Urinary bladder (tissue), 4 donors: Measurements from ENCODE around the gene THBS3. TPM values are rescaled to one million over a fixed set of nuclear protein-coding genes. Genes with fewer than 3 reads are reported as not detected.
"Not testable (repeated sequence)": the region's sequence is repeated elsewhere in the genome, so short reads cannot be mapped to it uniquely, and the experiment has no call there.

Source experiments
- DNase-seq: peaks from one replicate; pipeline ENCODE4 v3.0.0-alpha.2; 2015; ENCODE audit errors: extremely low spot score
- H3K27ac ChIP-seq: one replicate; pipeline ENCODE4 v1.5.1; 2013; ENCODE audit warnings: low read depth, mild to moderate bottlenecking, moderate library complexity
- H3K36me3 ChIP-seq: one replicate; pipeline ENCODE4 v1.6.1; 2013; ENCODE audit warnings: mild to moderate bottlenecking, moderate library complexity; ENCODE audit not compliant: insufficient read depth
- H3K4me1 ChIP-seq: one replicate; pipeline ENCODE4 v1.6.1; 2013; ENCODE audit warnings: mild to moderate bottlenecking, moderate library complexity; ENCODE audit not compliant: insufficient read depth
- H3K4me3 ChIP-seq: one replicate; pipeline ENCODE4 v1.5.1; 2013; ENCODE audit warnings: low read depth, low read length
- WGBS: extraction: QIAGEN DNeasy Blood & Tissue Kit; methylation state at CpG from one replicate; pipeline ENCODE4 v1.1.7; 2013; 5-methylcytosine and 5-hydroxymethylcytosine counted together
- polyA plus RNA-seq: library from polyadenylated mRNA; stranded (reverse); fragments of 200-250 nt; gene quantifications from one replicate; pipeline ENCODE4 v1.2.3, GENCODE V29; 2013
- total RNA-seq: library from RNA; depleted of rRNA; stranded (reverse); fragments of >200 nt; gene quantifications from one replicate; pipeline ENCODE4 v1.2.3, GENCODE V29; 2014
- donor health status: healthy with polysubstance abuse.
- donor health status: healthy.

Gene THBS3
- total and polyA plus RNA-seq, 2 donors: 24.5 to 57.2 TPM

GRCh38 chr1:155226188-155226909 lies 18.7 kb upstream of the THBS3 start:
- DNase-seq: peak; percentile 68
- 1% methylated on average over 7 of the region's 7 CpGs for WGBS
- no peaks in the 10 kb centered on the region for H3K36me3 ChIP-seq
- H3K27ac ChIP-seq: no peak overlapping the region
- peak overlapping the region; percentile 24 for H3K4me3 ChIP-seq
- no peaks in the 10 kb centered on the region for H3K4me1 ChIP-seq

GRCh38 chr1:155225404-155225759 lies 17.7 kb upstream of the THBS3 start:
- 96% methylated on average over 8 of the region's 8 CpGs for WGBS
- H3K27ac ChIP-seq, H3K4me1 ChIP-seq, H3K36me3 ChIP-seq, H3K4me3 ChIP-seq, DNase-seq: not testable (repeated sequence)

- H3K4me1 ChIP-seq: no peaks in the 10 kb centered on the region
- no peak for DNase-seq
- WGBS: 79% methylated on average over 7 of the region's 7 CpGs
- no peak overlapping the region for H3K27ac ChIP-seq
- no peak overlapping the region for H3K4me3 ChIP-seq
- H3K36me3 ChIP-seq: no peaks in the 10 kb centered on the region
Measured at GRCh38 chr1:155223047-155223446, 15.3 kb upstream of the THBS3 start.

GRCh38 chr1:155220211-155220965 lies 12.7 kb upstream of the THBS3 start:
- 86% methylated on average over 10 of the region's 10 CpGs for WGBS
- DNase-seq, H3K27ac ChIP-seq, H3K36me3 ChIP-seq, H3K4me3 ChIP-seq, H3K4me1 ChIP-seq: not testable (repeated sequence)

- H3K4me1 ChIP-seq: no peaks in the 10 kb centered on the region
- H3K4me3 ChIP-seq: no peak overlapping the region
- no peak for DNase-seq
- WGBS: 8% methylated on average over 1 of the region's 1 CpG
- H3K36me3 ChIP-seq: no peaks in the 10 kb centered on the region
- no peak overlapping the region for H3K27ac ChIP-seq
Measured at GRCh38 chr1:155219592-155220031, 11.9 kb upstream of the THBS3 start.

- Histone ChIP-seq H3K4me1 (no peaks in the 10 kb centered on the region), H3K36me3 (no peaks in the 10 kb centered on the region), H3K27ac (no peak overlapping the region), H3K4me3 (no peak overlapping the region)
- WGBS: 36% methylated on average over 7 of the region's 7 CpGs
- DNase-seq: no peak
Measured at GRCh38 chr1:155218854-155219591, 11.3 kb upstream of the THBS3 start.

GRCh38 chr1:155214702-155215101 lies 7.0 kb upstream of the THBS3 start:
- not testable (repeated sequence) for H3K36me3 ChIP-seq, DNase-seq, H3K4me3 ChIP-seq, H3K4me1 ChIP-seq, H3K27ac ChIP-seq
- 78% methylated on average over 9 of the region's 10 CpGs for WGBS

- not testable (repeated sequence) for H3K4me3 ChIP-seq, DNase-seq, H3K4me1 ChIP-seq, H3K36me3 ChIP-seq, H3K27ac ChIP-seq
- 71% methylated on average over 7 of the region's 7 CpGs for WGBS
Measured at GRCh38 chr1:155212051-155212440, 4.3 kb upstream of the THBS3 start.

GRCh38 chr1:155211381-155212050 lies 3.8 kb upstream of the THBS3 start:
- 63% methylated on average over 13 of the region's 13 CpGs for WGBS
- not testable (repeated sequence) for H3K36me3 ChIP-seq, H3K27ac ChIP-seq, H3K4me1 ChIP-seq, H3K4me3 ChIP-seq, DNase-seq

GRCh38 chr1:155210314-155211104 lies 2.8 kb upstream of the THBS3 start:
- Histone ChIP-seq H3K36me3 (no peaks in the 10 kb centered on the region), H3K4me3 (no peak overlapping the region), H3K27ac (no peak overlapping the region), H3K4me1 (no peaks in the 10 kb centered on the region)
- DNase-seq: no peak
- WGBS: 87% methylated on average over 4 of the region's 4 CpGs

- no peak for DNase-seq
- peak overlapping the region; percentile 93 for H3K27ac ChIP-seq
- 3% methylated on average over 13 of the region's 13 CpGs for WGBS
Measured at GRCh38 chr1:155209312-155209721, 1.6 kb upstream of the THBS3 start.

GRCh38 chr1:155208541-155209311 lies 1.0 kb upstream of the THBS3 start, which contains the start of gene MTX1:
TSS of gene MTX1 (plus strand) at chr1:155208695. CDS start at chr1:155208805, 110 bp downstream.
- Histone ChIP-seq H3K27ac (peak within 1 kb of the TSS; percentile 93), H3K4me3 (peak within 1 kb of the TSS; percentile 66), H3K4me1 (no peaks in the 10 kb centered on the region), H3K36me3 (no peaks in the 10 kb centered on the region)
- WGBS: under 1% methylated on average over 64 of the region's 64 CpGs
- DNase-seq: no peak

More at GRCh38 chr1:155209312-155209721, 1.6 kb upstream of the THBS3 start:
- H3K36me3 ChIP-seq: no peaks in the 10 kb centered on the region
- peak overlapping the region; percentile 66 for H3K4me3 ChIP-seq
- H3K4me1 ChIP-seq: no peaks in the 10 kb centered on the region
